GM19397 (cell line): ENCODE measurements around the gene BRCA1.
"Not testable (repeated sequence)": the region's sequence is repeated elsewhere in the genome, so short reads cannot be mapped to it uniquely, and the experiment has no call there.

Experiments
- ATAC-seq: cut with Tn5 transposase; IDR thresholded peaks from one replicate; pipeline ENCODE4 v1.9.1; 2021; ENCODE audit warnings: mild to moderate bottlenecking, moderate library complexity; ENCODE audit not compliant: unreplicated experiment

Gene BRCA1

DNA sequence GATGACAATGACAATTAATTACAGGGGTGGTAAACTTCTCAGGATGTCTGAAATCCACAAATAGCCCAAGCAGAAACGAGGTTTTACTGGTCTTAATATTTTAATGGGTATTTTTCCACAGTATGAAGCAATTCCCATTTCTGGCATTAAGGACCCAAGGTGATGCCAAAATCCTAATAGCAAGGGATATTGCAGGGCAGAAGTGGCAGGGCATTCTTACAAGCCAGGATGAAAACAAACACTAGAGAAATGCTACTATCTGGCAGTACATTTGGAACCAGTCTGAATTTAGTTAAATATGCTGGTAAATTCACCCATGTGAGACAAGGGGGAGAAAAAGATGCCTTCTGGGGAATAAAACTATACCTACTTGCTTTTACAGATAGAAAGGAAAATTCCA, 54.9 kb downstream of the BRCA1 start:
- ATAC-seq = no peak

DNA sequence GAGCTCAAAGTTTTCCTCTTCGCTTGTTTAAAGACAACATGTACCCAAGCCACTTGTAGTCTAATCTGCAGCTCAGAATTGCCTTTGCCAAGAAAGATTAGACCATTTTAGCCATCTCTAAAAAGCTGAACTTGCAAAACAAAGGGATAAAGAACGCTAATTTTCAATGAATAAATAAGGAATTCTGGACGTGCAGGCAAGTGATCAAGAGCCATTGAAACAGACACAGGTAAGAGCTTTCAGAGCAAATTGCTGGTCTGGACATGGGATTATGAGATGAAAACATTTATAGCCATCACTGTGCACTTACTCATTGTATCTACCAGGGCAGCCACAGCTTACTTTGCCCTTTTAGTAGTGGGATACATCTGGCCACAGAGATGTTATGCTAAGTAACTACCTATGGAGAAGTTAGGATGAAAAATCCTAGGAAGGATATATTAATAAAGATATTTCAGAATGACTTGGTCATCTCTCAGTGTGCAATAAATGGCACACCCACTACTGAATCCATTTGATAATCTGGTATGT, 55.7 kb downstream of the BRCA1 start:
- ATAC-seq = no peak

GRCh38 chr17:43068570-43069367, 56.4 kb downstream of the BRCA1 start:
- no peak for ATAC-seq

DNA sequence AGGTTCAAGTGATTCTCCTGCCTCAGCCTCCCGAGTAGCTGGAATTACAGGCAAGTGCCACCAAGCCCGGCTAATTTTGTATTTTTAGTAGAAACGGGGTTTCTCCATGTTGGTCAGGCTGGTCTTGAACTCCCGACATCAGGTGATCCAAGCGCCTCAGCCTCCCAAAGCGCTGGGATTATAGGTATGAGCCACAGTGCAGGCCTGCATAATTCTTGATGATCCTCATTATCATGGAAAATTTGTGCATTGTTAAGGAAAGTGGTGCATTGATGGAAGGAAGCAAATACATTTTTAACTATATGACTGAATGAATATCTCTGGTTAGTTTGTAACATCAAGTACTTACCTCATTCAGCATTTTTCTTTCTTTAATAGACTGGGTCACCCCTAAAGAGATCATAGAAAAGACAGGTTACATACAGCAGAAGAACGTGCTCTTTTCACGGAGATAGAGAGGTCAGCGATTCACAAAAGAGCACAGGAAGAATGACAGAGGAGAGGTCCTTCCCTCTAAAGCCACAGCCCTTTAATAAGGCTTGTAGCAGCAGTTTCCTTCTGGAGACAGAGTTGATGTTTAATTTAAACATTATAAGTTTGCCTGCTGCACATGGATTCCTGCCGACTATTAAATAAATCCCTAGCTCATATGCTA, 62.1 kb downstream of the BRCA1 start:
- ATAC-seq = no peak

DNA sequence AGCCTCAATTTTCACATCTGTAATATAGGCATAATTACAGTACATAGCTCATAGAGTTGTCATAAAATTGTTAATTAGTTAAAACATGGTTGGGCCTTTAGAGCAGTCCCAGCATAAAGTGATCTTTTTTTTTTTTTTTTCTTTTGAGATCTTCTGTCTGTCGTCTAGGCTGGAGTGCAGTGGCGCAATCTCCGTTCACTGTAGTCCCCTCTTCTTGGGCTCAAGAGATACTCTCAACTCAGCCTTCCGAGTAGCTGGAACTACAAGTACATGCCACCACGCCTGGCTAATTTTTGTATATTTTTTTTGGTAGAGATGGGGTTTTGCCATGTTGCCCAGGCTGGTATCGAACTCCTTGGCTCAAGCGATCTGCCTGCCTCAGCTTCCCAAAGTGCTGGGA, 69.1 kb downstream of the BRCA1 start:
- no peak for ATAC-seq

DNA sequence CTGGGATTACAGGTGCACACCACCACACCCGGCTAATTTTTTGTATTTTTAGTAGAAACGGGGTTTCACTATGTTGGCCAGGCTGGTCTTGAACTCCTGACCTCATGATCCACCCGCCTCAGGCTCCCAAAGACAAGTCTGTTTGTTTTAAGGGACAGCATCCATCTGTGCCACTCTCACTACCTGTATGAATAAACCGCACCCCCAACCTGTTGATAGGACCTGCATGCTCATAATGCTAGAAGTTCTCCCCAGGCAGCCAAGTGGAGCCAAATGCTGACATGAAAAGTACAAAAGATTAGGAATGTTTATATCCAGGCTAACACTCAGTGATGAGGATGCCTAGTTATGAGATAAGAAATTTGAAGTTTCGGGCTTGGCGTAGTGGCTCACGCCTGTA, 72.2 kb downstream of the BRCA1 start:
- ATAC-seq = not testable (repeated sequence)

DNA sequence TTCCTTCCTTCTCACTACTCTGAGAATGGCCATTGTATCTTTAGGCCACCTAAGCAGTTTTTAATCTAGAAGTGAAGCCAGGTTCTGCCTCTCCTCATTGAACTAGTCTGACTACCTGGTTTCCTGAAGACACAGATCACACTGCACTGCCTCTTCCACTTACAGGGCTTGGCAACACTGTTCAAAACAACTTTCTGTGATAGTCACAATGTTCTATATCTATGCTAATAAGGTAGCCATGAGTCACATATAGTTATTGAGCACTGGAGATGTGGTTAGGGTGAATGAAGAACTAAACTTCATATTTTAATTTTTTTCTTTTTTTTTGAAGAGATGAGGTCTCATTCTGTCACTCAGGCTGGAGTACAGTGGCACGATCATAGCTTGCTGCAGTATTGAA, 73.2 kb downstream of the BRCA1 start:
- ATAC-seq = no peak

DNA sequence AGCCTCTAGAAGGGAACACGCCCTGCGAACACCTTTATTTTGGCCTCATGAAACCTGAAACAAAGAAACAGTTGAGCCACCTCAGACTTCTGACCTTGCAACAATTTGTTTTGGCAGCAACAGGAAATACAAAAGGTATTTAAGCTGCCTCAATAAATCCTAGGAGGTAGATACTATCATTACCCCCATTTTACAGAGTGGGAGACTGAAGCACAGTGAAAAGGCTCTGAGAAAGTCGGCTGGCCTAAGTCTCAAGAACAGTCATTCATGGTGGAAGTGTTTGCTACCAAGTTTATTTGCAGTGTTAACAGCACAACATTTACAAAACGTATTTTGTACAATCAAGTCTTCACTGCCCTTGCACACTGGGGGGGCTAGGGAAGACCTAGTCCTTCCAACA, 81.1 kb downstream of the BRCA1 start:
- ATAC-seq = no peak

- no peak for ATAC-seq
Observed at GRCh38 chr17:43043307-43043706, 81.9 kb downstream of the BRCA1 start.

- no peak for ATAC-seq
Observed at GRCh38 chr17:43042025-43042628, 83.0 kb downstream of the BRCA1 start.

GRCh38 chr17:43040655-43041054, 84.5 kb downstream of the BRCA1 start:
- ATAC-seq = no peak

- ATAC-seq = no peak
Observed at GRCh38 chr17:43039646-43040045, 85.5 kb downstream of the BRCA1 start.

GRCh38 chr17:43034894-43035293, 90.3 kb downstream of the BRCA1 start:
- no peak for ATAC-seq

- no peak for ATAC-seq
Observed at GRCh38 chr17:43033948-43034881, 90.9 kb downstream of the BRCA1 start.

GRCh38 chr17:43031666-43032065, 93.5 kb downstream of the BRCA1 start:
- no peak for ATAC-seq

- no peak for ATAC-seq
Observed at GRCh38 chr17:43030137-43030767, 94.9 kb downstream of the BRCA1 start.

DNA sequence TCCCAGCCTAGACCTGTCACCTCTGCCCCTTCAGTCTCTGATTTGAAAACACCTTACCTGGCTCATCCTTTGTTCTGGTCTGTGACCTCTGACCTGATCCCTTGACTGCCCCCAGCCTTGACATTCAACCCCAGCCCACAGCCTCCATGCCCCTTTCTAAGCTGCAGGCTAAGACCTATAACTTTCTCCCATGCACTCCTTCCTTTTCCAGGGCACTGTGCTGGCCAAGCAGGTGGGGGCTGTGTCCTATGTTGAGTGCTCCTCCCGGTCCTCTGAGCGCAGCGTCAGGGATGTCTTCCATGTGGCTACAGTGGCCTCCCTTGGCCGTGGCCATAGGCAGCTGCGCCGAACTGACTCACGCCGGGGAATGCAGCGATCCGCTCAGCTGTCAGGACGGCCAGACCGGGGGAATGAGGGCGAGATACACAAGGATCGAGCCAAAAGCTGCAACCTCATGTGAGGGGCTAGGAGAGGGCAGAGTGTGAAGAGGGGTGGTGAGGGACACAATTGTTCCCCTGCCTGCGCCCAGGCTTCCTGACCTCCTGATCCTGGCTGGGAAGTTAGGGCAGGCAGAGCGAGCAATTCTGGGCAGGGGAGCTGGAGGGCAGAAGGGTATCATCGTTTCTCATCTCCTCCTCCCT, 96.8 kb downstream of the BRCA1 start:
- ATAC-seq = no peak

DNA sequence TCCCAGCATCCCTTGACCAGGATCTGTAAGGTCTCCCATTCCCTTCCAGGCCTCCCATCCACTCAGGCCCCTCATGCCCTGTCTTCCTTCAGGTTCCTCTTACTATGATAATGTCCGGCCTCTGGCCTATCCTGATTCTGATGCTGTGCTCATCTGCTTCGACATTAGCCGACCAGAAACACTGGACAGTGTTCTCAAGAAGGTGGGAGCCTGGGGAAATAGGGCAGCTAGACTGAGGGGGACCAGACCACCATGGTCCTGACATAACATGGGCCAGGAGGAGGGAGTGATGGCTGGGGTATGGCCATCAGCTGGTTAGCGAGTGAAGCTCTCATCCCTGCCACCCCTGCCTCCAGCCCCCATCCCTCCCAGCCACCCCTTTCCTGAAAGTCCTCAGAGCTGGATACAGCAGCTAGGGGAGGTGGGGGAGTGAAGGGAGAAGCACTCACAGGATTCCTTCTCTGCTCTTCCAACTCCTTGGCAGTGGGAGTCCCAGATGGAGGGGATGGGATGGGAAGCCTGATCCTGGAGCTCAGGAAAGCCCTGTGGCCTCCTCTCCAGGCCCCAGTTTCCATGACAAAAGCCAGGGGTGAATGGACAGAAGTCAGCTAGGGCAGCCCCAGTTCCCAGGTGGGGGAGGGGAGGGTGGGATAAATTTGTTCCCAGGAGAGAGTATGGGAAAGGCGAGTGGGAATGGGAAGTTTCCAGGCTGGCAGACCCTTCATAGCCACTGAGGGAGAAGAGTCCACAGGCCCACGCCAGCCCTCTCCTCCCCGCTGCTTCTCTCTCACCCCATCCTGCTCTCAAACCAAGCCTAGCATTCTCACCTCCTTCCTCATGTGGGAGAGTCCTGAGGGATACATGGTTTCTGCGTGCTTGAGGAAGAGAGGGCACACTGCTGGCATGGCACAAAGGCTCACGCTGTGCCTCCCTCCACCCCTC, 97.8 kb downstream of the BRCA1 start:
- no peak for ATAC-seq

DNA sequence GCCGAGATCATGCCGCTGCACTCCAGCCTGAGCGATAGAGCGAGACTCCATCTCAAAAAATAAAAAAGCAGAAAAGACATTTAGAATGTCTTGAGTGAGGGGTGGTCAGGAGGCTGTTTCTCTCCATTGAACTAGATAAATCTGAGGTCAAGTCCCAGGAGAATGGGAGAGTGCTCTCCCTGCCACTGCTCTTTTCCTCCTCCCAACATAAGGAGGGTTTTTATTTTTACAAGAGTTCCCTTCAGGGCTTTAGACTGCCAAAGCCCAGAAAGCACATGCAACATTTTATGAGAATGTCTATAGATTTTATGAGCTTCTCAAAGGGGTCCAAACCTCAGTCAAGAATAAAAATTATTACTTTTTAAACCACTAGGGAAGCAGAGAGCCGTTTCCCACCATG, 98.6 kb downstream of the BRCA1 start:
- ATAC-seq = no peak
